ENCODE measurements around the gene FAM174B. TPM values are rescaled to one million over a fixed set of nuclear protein-coding genes. Genes with fewer than 3 reads are reported as not detected.

Gene FAM174B
- total RNA-seq, 4 donors from 2014 or later: 51.9 to 69.4 (median 61.4) TPM

DNA sequence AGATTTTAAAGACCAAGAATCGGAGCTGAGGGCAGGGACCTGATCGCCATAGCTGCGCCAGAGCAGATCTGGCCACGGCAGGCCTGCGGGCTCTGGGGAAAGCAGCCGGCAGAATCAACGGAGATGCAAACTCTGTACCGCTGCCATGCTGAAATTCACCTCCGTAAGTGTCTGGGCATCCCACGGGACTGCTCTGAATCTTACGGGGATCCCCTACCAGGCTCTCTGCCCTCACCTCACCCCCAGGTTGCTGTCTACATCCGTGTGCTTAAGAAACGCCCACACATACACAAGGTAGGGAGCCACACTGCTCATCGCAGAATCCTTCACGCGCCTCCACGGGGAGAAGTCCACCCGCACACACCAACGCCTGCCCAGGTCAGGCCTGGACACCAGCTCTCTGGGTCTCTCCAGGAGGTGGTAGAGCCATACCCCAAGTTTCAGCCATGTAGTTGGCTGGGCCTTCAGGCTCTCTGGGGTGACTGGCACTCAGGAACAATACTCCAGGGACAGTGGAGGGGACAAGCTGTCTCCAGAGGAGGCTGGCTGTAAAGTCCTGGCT, 33.5 kb downstream of the FAM174B start:
- H3K4me3 ChIP-seq (replicated peaks in 1 of 3): no peak overlapping the region
- WGBS, 2 donors: 94 to 96% methylated on average over 19 of the region's 19 CpGs
- H3K4me1 ChIP-seq: peaks cover 48 to 56% of the 10 kb centered on the region in 2 donors
- H3K27me3 ChIP-seq: no peaks in the 10 kb centered on the region
- H3K27ac ChIP-seq: no peak overlapping the region
- H3K9me3 ChIP-seq: no peaks in the 10 kb centered on the region
- intact Hi-C loops (cut with DNase I): no loop called here
- H3K36me3 ChIP-seq: peaks cover 0 to 3% of the 10 kb centered on the region in 2 donors
- TF ChIP-seq POLR2A (IDR thresholded peaks at IDR 0.05) (no peak), CTCF (IDR thresholded peaks at IDR 0.05) (no peak)
- peak in 1 of 2 donors; percentile 3 for DNase-seq

DNA sequence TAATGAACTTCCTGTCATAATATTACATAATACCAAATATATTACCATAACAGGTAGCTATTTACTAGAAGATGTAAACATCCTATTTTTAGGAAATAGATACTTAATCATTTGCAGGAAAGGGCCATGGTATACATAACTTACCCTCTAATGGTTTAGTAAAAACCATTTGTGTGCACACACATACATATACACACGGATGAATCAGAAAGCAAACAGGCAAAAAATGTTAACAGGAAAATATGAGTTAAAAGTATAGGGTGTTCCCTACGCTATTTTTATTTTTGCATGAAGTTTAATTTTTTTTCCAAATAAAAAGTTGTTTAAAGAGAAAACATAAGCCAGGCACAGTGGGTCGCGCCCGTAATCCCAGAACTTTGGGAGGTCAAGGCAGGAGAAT, 34.6 kb downstream of the FAM174B start:
- intact Hi-C loops (cut with DNase I): no loop called here
- Histone ChIP-seq H3K4me3 (replicated peaks in 1 of 3) (no peak overlapping the region), H3K9me3 (no peaks in the 10 kb centered on the region), H3K4me1 (peaks cover 59 to 67% of the 10 kb centered on the region in 2 donors), H3K36me3 (peaks cover 0 to 3% of the 10 kb centered on the region in 2 donors), H3K27me3 (no peaks in the 10 kb centered on the region), H3K27ac (peak overlapping the region in 2 of 3 donors; percentile 84 to 88)
- no peak for DNase-seq
- TF ChIP-seq POLR2A (IDR thresholded peaks at IDR 0.05) (no peak), CTCF (IDR thresholded peaks at IDR 0.05) (no peak)
- WGBS, 2 donors: 93 to 97% methylated on average over 5 of the region's 5 CpGs

- no peak for TF ChIP-seq POLR2A (IDR thresholded peaks at IDR 0.05)
- TF ChIP-seq CTCF (IDR thresholded peaks at IDR 0.05): no peak
- Histone ChIP-seq H3K4me1 (peaks cover 57 to 70% of the 10 kb centered on the region in 2 donors), H3K27ac (peak overlapping the region; percentile 84 to 88 (median 88)), H3K27me3 (no peaks in the 10 kb centered on the region), H3K4me3 (replicated peaks in 1 of 3) (no peak overlapping the region), H3K9me3 (no peaks in the 10 kb centered on the region), H3K36me3 (peaks cover 0 to 3% of the 10 kb centered on the region in 2 donors)
- 70 to 86% methylated on average over 12 of the region's 12 CpGs for WGBS, 2 donors
- intact Hi-C loops (cut with DNase I): no loop called here
- peak in 1 of 2 donors; percentile 42 for DNase-seq
These were observed 36.2 kb downstream of the FAM174B start for GRCh38 chr15:92619145-92620101.

- no peaks in the 10 kb centered on the region for H3K36me3 ChIP-seq
- H3K27me3 ChIP-seq: no peaks in the 10 kb centered on the region
- TF ChIP-seq CTCF (IDR thresholded peaks at IDR 0.05) (no peak), POLR2A (IDR thresholded peaks at IDR 0.05) (peak in 1 of 2 donors; percentile 38)
- H3K4me1 ChIP-seq: peaks cover 61 to 69% of the 10 kb centered on the region in 2 donors
- DNase-seq: peak; percentile 91 to 92
- intact Hi-C loops (cut with DNase I): no loop called here
- WGBS, 2 donors: 50 to 53% methylated on average over 21 to 22 of the region's 22 CpGs
- no peaks in the 10 kb centered on the region for H3K9me3 ChIP-seq
- H3K4me3 ChIP-seq (replicated peaks in 1 of 3): no peak overlapping the region
- H3K27ac ChIP-seq: peak overlapping the region; percentile 84 to 88 (median 88)
These were observed 37.7 kb downstream of the FAM174B start for GRCh38 chr15:92617549-92618520.

Data from thyroid gland (tissue), 4 donors.